ENCODE data around the gene IKBKE.

The IKBKE gene

DNA sequence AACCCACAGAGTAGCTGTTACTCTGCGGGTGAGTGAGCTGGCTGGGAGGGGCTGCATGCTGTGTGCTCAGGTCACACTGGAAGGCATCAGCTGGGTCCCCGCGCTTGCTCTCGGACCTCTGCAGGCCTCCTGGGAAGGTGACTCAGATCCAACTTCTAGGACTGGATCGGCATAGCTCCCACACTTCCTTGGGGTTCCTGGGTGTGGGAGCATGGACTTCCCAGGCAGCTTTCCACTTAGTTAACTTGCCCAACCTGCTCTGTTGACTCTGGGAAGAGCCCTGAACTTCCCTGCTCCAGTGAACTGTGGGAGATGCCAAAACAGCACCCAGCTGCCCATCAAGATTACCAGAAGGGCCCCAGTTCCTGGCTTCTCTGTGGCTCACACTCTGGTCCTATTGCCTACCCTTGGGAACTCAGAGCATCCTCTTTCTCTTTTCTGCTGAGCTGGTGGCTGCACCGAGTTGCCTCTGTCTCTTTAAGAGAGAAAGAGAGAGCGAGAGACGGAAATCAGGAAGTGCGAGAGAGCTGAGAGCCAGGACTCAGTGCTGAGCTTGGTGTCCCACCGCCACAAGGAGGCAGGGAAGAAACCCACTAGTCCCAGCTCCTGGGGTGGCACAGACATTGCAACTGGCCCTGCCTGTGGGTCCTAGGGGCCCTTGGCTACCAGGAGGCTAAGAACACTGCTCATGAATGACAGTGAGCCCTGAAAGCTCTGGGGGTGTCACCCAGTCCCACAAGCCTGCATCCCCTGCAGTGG, at the start of gene IKBKE:
Gene IKBKE (plus strand): TSS at position 544 of the 759 bp plus-strand sequence. CDS start 2,752 bp downstream, outside the sequence.
- no peak for DNase-seq

GRCh38 chr1:206421616-206422340, 48.5 kb upstream of the IKBKE start:
- DNase-seq, result no peak

- DNase-seq, result no peak
Observed at GRCh38 chr1:206422525-206422924, 47.8 kb upstream of the IKBKE start.

DNA sequence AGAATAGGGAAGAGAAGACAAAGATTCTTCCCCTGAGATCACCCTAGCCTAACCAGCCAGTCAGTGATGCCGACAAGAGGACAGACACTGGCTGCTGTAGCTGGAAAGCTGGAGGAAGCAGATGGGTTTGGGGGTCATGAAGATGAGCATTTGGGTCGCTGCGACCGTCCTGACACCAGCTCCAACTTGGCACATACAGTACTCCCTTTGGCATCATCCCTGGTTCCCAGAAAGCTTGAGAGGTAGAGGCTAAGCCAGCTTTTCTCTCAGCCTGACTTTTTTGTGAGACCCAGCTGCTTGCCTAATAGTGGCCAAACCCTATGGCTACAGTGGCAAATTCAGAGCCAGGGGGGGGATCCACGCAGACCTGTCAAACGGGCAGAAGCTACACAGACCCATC, 43.0 kb upstream of the IKBKE start:
- DNase-seq, result no peak

DNA sequence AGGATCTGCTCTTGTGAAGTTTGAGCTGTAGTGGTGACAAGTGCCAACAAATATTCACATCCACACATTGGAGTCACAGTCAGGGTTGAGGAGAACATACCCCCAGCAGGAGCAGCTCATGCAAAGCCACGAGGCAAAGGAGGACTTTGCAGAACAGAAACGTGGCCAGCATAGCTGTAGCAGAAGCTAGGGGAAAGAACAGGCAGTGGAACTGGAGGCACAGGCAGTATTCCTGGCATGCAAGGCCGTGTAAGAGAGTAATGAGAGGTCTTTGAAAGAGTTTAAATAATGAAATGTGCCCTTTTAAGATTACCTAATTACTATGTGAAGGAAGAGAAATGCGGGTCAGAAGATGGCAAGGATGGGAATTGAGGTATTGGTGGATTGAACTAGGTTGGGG, 40.9 kb upstream of the IKBKE start:
- no peak for DNase-seq

DNA sequence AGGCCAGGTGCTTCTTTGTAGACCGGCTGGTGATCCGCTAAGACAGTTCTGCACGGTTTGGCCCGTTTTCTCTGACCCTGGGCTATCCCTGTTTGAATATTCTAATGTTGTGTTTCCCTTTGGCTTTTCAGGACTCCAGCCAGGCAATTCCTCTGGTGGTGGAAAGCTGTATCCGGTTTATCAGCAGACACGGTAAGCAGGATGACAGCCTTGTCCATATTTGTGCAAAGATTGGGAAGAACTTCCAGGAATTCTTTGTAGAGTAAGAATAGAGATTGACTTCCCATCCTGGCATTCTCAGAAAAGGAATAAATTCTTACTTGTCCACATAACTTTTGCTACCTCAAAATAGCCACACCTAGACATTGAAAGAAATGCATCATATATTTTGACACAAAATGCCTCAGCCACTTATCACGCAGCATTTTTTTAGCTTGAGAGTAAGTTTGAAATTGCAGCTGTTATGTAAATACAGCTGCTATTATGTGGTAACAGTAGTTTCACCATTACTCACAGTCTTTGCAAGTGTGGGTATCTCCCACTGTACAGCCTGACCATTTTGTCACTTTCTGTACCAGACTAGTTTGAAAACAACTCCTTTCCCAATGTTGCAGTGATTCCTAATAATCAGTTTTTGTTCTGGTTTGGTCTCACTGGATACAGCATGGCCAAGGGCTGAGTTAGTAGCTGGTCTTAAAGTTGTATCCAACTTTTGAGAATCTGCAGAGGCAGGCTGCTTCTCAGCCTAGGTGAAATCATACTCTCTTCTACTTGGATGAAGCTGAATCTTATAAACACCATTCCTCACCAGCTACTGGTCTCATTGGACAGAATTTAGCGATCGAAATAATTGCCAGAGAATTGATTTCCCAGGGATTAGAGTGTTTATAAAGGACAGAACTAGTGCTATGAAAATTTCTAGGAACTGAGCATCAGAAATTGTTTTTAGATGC, 40.0 kb upstream of the IKBKE start:
- no peak for DNase-seq

DNA sequence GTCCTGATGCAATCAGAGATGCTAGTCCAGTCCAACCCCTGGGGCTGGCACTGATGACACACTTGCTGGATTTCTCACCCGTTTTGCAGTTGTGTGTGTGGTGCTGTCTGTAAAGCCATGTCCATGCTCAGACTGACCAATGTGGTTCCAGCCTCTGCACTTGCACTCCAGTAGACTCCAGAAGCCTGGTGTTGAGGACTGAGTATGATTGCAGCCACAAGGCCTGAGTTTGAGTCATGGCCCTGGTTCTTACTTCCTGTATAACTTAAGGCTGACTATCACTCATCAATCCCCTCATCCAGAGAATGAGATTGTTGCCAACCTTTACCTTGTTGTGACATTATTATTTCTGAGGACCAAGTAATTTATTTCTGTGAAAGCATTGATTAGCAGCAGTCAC, 34.8 kb upstream of the IKBKE start:
- DNase-seq, result no peak

- DNase-seq, result no peak
Observed at GRCh38 chr1:206438554-206438953, 31.7 kb upstream of the IKBKE start.

- DNase-seq, result no peak
Observed at GRCh38 chr1:206439205-206439604, 31.1 kb upstream of the IKBKE start.

GRCh38 chr1:206441336-206441967, 28.8 kb upstream of the IKBKE start:
- no peak for DNase-seq

DNA sequence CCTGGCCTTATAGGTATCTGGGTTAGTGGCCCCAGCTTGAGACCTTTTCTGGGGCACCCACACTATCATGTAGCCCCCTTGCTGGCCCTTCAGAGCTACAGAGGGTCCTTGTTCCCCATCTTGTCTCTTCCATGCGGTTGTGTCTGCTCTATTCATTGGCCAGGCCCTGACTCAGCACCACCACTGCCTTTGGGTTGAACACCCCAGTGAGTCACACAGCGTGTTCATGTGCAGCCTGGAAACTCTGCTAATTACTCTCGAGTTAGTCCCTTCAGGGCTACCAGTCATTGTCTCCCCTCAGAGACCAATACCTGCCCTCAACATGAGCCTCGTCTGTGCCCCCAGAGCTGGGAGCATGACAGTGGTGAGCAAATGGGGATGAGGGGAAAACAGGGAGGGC, 28.2 kb upstream of the IKBKE start:
- no peak for DNase-seq

DNA sequence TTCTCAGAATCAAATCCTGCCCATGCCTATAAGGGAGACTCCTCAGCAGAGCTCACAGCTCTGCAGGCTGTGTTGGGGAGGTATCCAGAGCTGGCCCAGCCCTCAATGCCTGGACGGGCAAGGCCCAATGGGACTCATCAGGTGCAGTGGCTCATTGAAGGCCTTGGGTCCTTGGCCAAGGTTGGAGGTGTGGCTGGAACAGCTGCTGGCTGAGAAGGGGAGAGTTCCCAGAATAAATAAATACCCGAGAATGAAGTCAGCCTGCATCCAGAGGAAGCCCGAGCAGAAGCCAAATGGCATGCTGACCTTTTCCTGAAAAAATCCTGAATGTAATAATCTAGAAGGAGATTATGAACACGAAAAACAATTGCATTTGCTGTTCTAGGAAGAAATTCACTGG, 25.2 kb upstream of the IKBKE start:
- DNase-seq, result no peak

GRCh38 chr1:206445911-206446356, 24.3 kb upstream of the IKBKE start:
- no peak for DNase-seq

DNA sequence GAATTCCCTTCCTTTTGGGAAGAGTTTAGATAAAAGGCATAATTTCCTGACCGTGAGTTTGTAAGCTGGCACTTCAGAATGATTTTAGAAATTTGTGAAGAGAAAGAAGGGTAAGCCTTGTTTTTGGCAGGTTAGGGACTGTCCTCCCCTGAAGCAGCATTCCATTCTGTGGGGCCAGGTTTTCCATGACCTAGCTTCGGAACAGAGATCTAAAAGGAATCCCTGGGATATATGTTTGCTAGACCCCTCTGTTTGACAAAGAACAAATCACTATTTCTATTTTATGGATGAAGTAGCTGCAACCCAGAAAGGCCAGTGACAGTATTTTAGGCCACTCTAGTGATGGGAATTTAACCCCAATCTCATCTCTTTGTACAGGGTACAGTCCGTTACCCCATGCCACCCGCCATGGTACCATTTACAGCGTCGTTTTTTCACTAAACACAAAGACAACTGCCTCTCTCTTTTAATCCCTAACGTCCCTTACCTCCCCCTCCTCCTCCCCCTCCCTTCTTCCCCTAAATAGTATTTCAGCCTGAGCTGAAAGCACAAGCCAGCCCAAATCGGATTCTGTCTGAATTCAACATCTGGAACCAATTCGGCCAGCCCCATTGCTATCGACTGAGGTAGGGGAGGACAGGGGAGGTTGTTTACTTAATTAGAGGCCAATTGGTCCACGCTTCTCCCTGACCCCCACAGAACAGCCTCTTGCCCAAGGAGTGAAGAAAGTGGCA, 23.4 kb upstream of the IKBKE start:
- no peak for DNase-seq

GRCh38 chr1:206447422-206447765, 22.9 kb upstream of the IKBKE start:
- no peak for DNase-seq

- no peak for DNase-seq
Observed at GRCh38 chr1:206447792-206448191, 22.5 kb upstream of the IKBKE start.

- no peak for DNase-seq
Observed at GRCh38 chr1:206448471-206448870, 21.8 kb upstream of the IKBKE start.

- DNase-seq, result no peak
Observed at GRCh38 chr1:206449565-206449964, 20.7 kb upstream of the IKBKE start.

- no peak for DNase-seq
Observed at GRCh38 chr1:206450281-206450680, 20.0 kb upstream of the IKBKE start.

DNA sequence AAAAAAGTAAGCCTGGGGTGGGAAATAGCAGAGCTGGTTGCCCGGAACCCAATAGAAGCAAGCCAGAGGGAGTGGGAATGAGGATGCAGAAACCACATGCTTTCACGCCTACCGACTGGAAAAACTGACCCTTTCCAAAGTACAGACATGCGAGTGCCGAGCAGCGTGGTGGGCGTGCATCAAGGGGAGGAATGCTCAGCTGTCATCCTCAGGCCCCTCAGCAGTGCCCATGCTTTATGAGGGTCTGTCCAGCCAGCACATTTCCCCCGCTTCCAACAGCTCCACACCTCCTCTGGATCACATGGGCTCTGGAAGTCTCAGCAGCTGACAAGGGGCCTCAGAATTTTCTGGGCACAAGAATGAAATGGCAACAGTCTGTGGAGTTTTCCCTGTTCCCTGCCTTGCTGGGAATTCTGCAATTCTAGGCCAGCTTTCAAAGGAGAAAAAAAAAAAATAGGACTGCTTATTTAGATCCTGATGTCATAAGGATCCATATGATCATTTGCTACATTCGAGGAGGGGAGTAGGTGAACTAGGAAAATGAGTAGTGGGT, 19.1 kb upstream of the IKBKE start:
- DNase-seq, result no peak

DNA sequence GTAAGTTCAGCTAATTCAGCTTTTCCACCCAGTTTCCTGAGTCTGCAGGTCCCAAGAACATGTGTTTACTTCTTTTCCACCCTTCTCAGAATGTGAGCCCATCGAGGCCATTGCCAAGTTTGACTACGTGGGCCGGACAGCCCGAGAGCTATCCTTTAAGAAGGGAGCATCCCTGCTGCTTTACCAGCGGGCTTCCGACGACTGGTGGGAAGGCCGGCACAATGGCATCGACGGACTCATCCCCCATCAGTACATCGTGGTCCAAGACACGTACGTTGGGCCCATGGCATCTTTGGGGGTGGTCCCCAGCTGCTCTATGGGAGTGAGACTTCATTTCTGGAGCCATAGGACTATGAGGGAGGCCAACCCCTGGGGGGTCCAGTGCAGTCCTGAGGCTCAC, 17.2 kb upstream of the IKBKE start:
- DNase-seq, result no peak

DNA sequence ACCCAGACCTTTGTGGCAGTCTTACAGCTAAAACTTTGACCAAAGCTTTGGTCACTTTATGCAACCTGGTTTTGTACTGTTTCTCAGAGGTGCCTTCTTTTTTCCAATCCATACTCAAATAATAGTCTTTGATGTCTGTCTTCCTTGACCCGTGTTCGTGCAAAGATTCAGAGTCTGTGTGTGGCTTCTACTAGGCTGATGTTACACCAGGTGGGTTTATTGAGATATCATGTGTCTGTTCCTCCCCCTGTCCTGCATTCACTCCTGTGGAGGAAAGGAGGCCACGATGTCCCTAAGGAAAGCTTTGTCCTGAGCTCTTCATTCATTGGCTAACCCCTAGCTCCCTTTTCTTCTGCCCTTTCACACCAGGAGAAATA, 15.0 kb upstream of the IKBKE start:
- no peak for DNase-seq

All from GOT3 (cell line).